ENCODE data around the gene RFC1. TPM values are rescaled to one million over a fixed set of nuclear protein-coding genes. Genes with fewer than 3 reads are reported as not detected.
"Not testable (repeated sequence)": the region's sequence is repeated elsewhere in the genome, so short reads cannot be mapped to it uniquely, and the experiment has no call there.

Gene RFC1
- polyA plus RNA-seq, 1 donor, result 29.6 TPM

GRCh38 chr4:39303871-39304270 lies 62.3 kb downstream of the RFC1 start:
- DNase-seq, result no peak

- DNase-seq, result no peak
Observed at GRCh38 chr4:39302901-39303300, 63.3 kb downstream of the RFC1 start.

- DNase-seq, result no peak
Observed at GRCh38 chr4:39295784-39296183, 70.4 kb downstream of the RFC1 start.

- not testable (repeated sequence) for DNase-seq
Observed at GRCh38 chr4:39292433-39292832, 73.7 kb downstream of the RFC1 start.

- no peak for DNase-seq
Observed at GRCh38 chr4:39291686-39292085, 74.5 kb downstream of the RFC1 start.

GRCh38 chr4:39287223-39287622 lies 78.9 kb downstream of the RFC1 start:
- DNase-seq, result no peak

- DNase-seq, result no peak
Observed at GRCh38 chr4:39286263-39286662, 79.9 kb downstream of the RFC1 start.

- no peak for DNase-seq
Observed at GRCh38 chr4:39285853-39286252, 80.3 kb downstream of the RFC1 start.

- DNase-seq, result no peak
Observed at GRCh38 chr4:39285111-39285795, 80.9 kb downstream of the RFC1 start.

- DNase-seq, result no peak
Observed at GRCh38 chr4:39280770-39281169, 85.4 kb downstream of the RFC1 start.

- DNase-seq, result no peak
Observed at GRCh38 chr4:39279416-39279815, 86.7 kb downstream of the RFC1 start.

- DNase-seq, result no peak
Observed at GRCh38 chr4:39278476-39278875, 87.7 kb downstream of the RFC1 start.

GRCh38 chr4:39277661-39278060 lies 88.5 kb downstream of the RFC1 start:
- not testable (repeated sequence) for DNase-seq

GRCh38 chr4:39274503-39274902 lies 91.7 kb downstream of the RFC1 start:
- no peak for DNase-seq

- DNase-seq, result no peak
Observed at GRCh38 chr4:39263895-39264294, 102.3 kb downstream of the RFC1 start.

GRCh38 chr4:39259571-39260330 lies 106.4 kb downstream of the RFC1 start:
- no peak for DNase-seq

GRCh38 chr4:39256436-39256835 lies 109.7 kb downstream of the RFC1 start:
- DNase-seq, result no peak

- DNase-seq, result peak; percentile 14
Observed at GRCh38 chr4:39255871-39256270, 110.3 kb downstream of the RFC1 start.

- DNase-seq, result no peak
Observed at GRCh38 chr4:39255266-39255665, 110.9 kb downstream of the RFC1 start.

- no peak for DNase-seq
Observed at GRCh38 chr4:39243462-39243861, 122.7 kb downstream of the RFC1 start.
